ENCODE results near the gene MIPOL1.

MIPOL1 gene

DNA sequence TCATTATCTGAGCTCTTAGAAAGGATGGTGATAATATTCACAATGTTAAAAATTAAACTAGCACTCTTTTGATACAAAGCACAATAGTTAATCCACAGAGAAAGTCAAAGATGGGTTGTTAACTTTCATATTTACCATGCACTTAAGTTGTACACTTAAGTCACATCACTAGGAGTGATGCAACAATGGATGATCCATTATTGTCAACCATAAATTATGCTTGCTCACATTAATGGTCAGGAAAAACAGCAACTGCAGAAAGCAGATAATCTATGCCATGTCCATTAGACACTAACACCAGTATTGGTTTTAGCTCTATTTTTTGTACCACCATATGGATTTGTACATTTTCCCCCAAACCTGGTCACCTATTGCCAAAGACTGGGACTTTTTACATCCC, 201.8 kb downstream of the MIPOL1 start:
- ChIA-PET CTCF (interaction anchor here (0.8 kb wide), 1 partner anchor 876 kb away, joined by 3 read pairs; no protein-coding TSS in a partner anchor), POLR2A (interaction anchor here (0.5 kb wide), 1 partner anchor 570 kb away, joined by 3 read pairs; no protein-coding TSS in a partner anchor)
- no peaks in the 10 kb centered on the region for H3K36me3 ChIP-seq (ENCODE audit: control insufficient read depth in 2 of 2, insufficient read depth in 1 of 2, low read length in 2 of 2)
- TF ChIP-seq, protein P1, sequence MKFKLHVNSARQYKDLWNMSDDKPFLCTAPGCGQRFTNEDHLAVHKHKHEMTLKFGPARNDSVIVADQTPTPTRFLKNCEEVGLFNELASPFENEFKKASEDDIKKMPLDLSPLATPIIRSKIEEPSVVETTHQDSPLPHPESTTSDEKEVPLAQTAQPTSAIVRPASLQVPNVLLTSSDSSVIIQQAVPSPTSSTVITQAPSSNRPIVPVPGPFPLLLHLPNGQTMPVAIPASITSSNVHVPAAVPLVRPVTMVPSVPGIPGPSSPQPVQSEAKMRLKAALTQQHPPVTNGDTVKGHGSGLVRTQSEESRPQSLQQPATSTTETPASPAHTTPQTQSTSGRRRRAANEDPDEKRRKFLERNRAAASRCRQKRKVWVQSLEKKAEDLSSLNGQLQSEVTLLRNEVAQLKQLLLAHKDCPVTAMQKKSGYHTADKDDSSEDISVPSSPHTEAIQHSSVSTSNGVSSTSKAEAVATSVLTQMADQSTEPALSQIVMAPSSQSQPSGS (tag by site-specific recombination; IDR thresholded peaks at IDR 0.05; ENCODE audit: low read depth): no peak
- TF ChIP-seq ZNF214 (tag by site-specific recombination; IDR thresholded peaks at IDR 0.05; ENCODE audit: borderline replicate concordance) (no peak), ZNF610 (tag by site-specific recombination; IDR thresholded peaks at IDR 0.05; ENCODE audit: borderline replicate concordance) (no peak), KLF9 (tag by site-specific recombination; IDR thresholded peaks at IDR 0.05; ENCODE audit: low read depth) (no peak), SCRT2 (tag by site-specific recombination; IDR thresholded peaks at IDR 0.05) (no peak), ZBTB7A (tag by site-specific recombination; IDR thresholded peaks at IDR 0.05; ENCODE audit: low read depth) (no peak), ZBTB49 (tag by site-specific recombination; IDR thresholded peaks at IDR 0.05; ENCODE audit: low read depth) (no peak), ZNF677 (tag by site-specific recombination; IDR thresholded peaks at IDR 0.05) (no peak), ZNF391 (tag by site-specific recombination; IDR thresholded peaks at IDR 0.05; ENCODE audit: borderline replicate concordance, low read depth) (no peak), EGR2 (tag by site-specific recombination; IDR thresholded peaks at IDR 0.05; ENCODE audit: low read depth) (no peak), ZNF449 (tag by site-specific recombination; IDR thresholded peaks at IDR 0.05) (no peak), ZNF707 (tag by site-specific recombination; IDR thresholded peaks at IDR 0.05) (no peak), ZNF280D (tag by site-specific recombination; IDR thresholded peaks at IDR 0.05) (no peak)
- TF ChIP-seq, protein P2, sequence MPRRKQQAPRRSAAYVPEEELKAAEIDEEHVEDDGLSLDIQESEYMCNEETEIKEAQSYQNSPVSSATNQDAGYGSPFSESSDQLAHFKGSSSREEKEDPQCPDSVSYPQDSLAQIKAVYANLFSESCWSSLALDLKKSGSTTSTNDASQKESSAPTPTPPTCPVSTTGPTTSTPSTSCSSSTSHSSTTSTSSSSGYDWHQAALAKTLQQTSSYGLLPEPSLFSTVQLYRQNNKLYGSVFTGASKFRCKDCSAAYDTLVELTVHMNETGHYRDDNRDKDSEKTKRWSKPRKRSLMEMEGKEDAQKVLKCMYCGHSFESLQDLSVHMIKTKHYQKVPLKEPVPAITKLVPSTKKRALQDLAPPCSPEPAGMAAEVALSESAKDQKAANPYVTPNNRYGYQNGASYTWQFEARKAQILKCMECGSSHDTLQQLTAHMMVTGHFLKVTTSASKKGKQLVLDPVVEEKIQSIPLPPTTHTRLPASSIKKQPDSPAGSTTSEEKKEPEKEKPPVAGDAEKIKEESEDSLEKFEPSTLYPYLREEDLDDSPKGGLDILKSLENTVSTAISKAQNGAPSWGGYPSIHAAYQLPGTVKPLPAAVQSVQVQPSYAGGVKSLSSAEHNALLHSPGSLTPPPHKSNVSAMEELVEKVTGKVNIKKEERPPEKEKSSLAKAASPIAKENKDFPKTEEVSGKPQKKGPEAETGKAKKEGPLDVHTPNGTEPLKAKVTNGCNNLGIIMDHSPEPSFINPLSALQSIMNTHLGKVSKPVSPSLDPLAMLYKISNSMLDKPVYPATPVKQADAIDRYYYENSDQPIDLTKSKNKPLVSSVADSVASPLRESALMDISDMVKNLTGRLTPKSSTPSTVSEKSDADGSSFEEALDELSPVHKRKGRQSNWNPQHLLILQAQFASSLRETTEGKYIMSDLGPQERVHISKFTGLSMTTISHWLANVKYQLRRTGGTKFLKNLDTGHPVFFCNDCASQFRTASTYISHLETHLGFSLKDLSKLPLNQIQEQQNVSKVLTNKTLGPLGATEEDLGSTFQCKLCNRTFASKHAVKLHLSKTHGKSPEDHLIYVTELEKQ (tag by site-specific recombination; IDR thresholded peaks at IDR 0.05; ENCODE audit: borderline replicate concordance): no peak
- no peaks in the 10 kb centered on the region for H3K4me1 ChIP-seq (ENCODE audit: control insufficient read depth, insufficient read depth, low read length)
- H3K27ac ChIP-seq (ENCODE audit: extremely low read depth, low read depth, low read length): no peak overlapping the region
- H3K9me3 ChIP-seq (ENCODE audit: control insufficient read depth, insufficient read depth, low read depth, low read length): no peaks in the 10 kb centered on the region
- no peak overlapping the region for H3K4me3 ChIP-seq (ENCODE audit: low read depth, low read length)
